Peyer's patch (tissue), 4 donors: Measurements from ENCODE around the gene PPP1CA.

Experiments
- POLR2A ChIP-seq, 2 donors: fragments of 450-650 bp; IDR thresholded peaks; one replicate each; pipeline ENCODE4 v1.5.1; 2017; ENCODE audit warnings: antibody characterized with exemption in 2 of 2, mild to moderate bottlenecking in 2 of 2, moderate library complexity in 2 of 2
- TF ChIP-seq, protein P1 (sequence below), 6 experiments: fragments of 450-650 bp in 4 of 6; fragments of 200-600 bp in 2 of 6; sonication (generic) in 1 of 6; IDR thresholded peaks; one replicate each; pipeline ENCODE4 v1.5.1; 2017 to 2019; ENCODE audit warnings: antibody characterized with exemption in 6 of 6, mild to moderate bottlenecking in 3 of 6, moderate library complexity in 1 of 6

DNA sequence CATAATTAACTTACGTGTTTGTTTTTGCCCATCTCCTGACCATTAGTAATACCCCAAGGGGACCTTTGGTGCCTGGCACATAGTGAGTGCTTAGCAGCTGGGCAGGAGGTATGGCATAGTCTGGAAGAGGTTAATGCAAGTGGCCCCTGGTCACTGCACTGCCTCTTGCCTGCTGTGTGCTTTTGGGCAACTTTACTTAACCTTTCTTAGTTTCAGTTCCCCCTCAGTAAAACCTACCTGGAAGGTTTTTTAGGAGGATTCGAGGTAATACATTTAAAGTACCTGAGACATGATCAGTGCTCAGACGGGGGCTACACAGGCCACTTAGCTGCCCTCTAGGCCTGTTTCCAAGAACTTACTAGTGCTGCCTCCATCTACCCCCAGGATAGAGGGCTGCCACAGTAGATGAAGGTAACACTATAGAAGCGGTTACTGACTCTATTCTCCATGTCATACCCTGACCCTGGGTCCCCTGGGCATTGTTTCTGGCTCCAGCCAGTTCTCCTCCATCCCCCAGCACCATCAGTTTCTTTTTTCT lies 51.7 kb downstream of the PPP1CA start:
- no peak for TF ChIP-seq POLR2A (IDR thresholded peaks at IDR 0.05)
- TF ChIP-seq, protein P1, sequence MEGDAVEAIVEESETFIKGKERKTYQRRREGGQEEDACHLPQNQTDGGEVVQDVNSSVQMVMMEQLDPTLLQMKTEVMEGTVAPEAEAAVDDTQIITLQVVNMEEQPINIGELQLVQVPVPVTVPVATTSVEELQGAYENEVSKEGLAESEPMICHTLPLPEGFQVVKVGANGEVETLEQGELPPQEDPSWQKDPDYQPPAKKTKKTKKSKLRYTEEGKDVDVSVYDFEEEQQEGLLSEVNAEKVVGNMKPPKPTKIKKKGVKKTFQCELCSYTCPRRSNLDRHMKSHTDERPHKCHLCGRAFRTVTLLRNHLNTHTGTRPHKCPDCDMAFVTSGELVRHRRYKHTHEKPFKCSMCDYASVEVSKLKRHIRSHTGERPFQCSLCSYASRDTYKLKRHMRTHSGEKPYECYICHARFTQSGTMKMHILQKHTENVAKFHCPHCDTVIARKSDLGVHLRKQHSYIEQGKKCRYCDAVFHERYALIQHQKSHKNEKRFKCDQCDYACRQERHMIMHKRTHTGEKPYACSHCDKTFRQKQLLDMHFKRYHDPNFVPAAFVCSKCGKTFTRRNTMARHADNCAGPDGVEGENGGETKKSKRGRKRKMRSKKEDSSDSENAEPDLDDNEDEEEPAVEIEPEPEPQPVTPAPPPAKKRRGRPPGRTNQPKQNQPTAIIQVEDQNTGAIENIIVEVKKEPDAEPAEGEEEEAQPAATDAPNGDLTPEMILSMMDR (IDR thresholded peaks at IDR 0.05): no peak
